Measurements from ENCODE around the gene PI16.

GRCh38 chr6:37011656-37012378 lies 57.3 kb downstream of the PI16 start:
- TF ChIP-seq CTCF (IDR thresholded peaks at IDR 0.05), result no peak
- TF ChIP-seq POLR2A (IDR thresholded peaks at IDR 0.05), result no peak
- TF ChIP-seq EP300 (IDR thresholded peaks at IDR 0.05), result no peak

Data from ovary (tissue), 3 donors.